GM21381 (cell line): ENCODE results near the gene SLF1.
"Not testable (repeated sequence)": the region's sequence is repeated elsewhere in the genome, so short reads cannot be mapped to it uniquely, and the experiment has no call there.

Experiments
- ATAC-seq: cut with Tn5 transposase; IDR thresholded peaks from one replicate; pipeline ENCODE4 v1.9.1; 2021; ENCODE audit warnings: mild to moderate bottlenecking, moderate library complexity; ENCODE audit not compliant: unreplicated experiment

SLF1 gene

GRCh38 chr5:94618493-94619328, at the start of gene SLF1, which contains the start of gene KIAA0825:
SLF1 (plus strand) TSS chr5:94618669; CDS start chr5:94628811, 10,142 bp downstream.
KIAA0825 (minus strand) TSS chr5:94618604; CDS start chr5:94537126, 81,478 bp downstream.
- ATAC-seq, result peak; percentile 96

GRCh38 chr5:94571415-94571814, 47.1 kb upstream of the SLF1 start:
- ATAC-seq, result no peak

- not testable (repeated sequence) for ATAC-seq
Observed at GRCh38 chr5:94573349-94573748, 45.1 kb upstream of the SLF1 start.

GRCh38 chr5:94575196-94575595, 43.3 kb upstream of the SLF1 start:
- ATAC-seq, result no peak

- ATAC-seq, result peak; percentile 81
Observed at GRCh38 chr5:94577466-94578245, 40.8 kb upstream of the SLF1 start.

- ATAC-seq, result no peak
Observed at GRCh38 chr5:94595281-94595840, 23.1 kb upstream of the SLF1 start.

GRCh38 chr5:94613583-94613982, 4.9 kb upstream of the SLF1 start:
- no peak for ATAC-seq

- no peak for ATAC-seq
Observed at GRCh38 chr5:94614156-94614805, 4.2 kb upstream of the SLF1 start.

GRCh38 chr5:94615862-94616261, 2.6 kb upstream of the SLF1 start:
- ATAC-seq, result no peak

GRCh38 chr5:94618029-94618492, 408 bp upstream of the SLF1 start:
- ATAC-seq, result peak; percentile 32

- no peak for ATAC-seq
Observed at GRCh38 chr5:94620256-94620655, 1.8 kb downstream of the SLF1 start.

- no peak for ATAC-seq
Observed at GRCh38 chr5:94621763-94622162, 3.3 kb downstream of the SLF1 start.

GRCh38 chr5:94623011-94623410, 4.5 kb downstream of the SLF1 start:
- no peak for ATAC-seq

- no peak for ATAC-seq
Observed at GRCh38 chr5:94623877-94624276, 5.4 kb downstream of the SLF1 start.

- no peak for ATAC-seq
Observed at GRCh38 chr5:94627191-94627590, 8.7 kb downstream of the SLF1 start.

- peak; percentile 98 for ATAC-seq
Observed at GRCh38 chr5:94632024-94632423, 13.6 kb downstream of the SLF1 start.

- ATAC-seq, result no peak
Observed at GRCh38 chr5:94640176-94640575, 21.7 kb downstream of the SLF1 start.

GRCh38 chr5:94645053-94645452, 26.6 kb downstream of the SLF1 start:
- ATAC-seq, result no peak

GRCh38 chr5:94646758-94647157, 28.3 kb downstream of the SLF1 start:
- ATAC-seq, result no peak

GRCh38 chr5:94649874-94650273, 31.4 kb downstream of the SLF1 start:
- no peak for ATAC-seq

GRCh38 chr5:94658272-94658671, 39.8 kb downstream of the SLF1 start:
- no peak for ATAC-seq
